ENCODE measurements around the gene MRPS31. TPM values are rescaled to one million over a fixed set of nuclear protein-coding genes. Genes with fewer than 3 reads are reported as not detected.
A peak's percentile ranks its signal among the peaks of the same experiment; 100 is the strongest.
"Not testable (repeated sequence)": the region's sequence is repeated elsewhere in the genome, so short reads cannot be mapped to it uniquely, and the experiment has no call there.

MRPS31 gene
- polyA plus RNA-seq, 4 donors, result 19.2 to 32.8 (median 22.9) TPM

DNA sequence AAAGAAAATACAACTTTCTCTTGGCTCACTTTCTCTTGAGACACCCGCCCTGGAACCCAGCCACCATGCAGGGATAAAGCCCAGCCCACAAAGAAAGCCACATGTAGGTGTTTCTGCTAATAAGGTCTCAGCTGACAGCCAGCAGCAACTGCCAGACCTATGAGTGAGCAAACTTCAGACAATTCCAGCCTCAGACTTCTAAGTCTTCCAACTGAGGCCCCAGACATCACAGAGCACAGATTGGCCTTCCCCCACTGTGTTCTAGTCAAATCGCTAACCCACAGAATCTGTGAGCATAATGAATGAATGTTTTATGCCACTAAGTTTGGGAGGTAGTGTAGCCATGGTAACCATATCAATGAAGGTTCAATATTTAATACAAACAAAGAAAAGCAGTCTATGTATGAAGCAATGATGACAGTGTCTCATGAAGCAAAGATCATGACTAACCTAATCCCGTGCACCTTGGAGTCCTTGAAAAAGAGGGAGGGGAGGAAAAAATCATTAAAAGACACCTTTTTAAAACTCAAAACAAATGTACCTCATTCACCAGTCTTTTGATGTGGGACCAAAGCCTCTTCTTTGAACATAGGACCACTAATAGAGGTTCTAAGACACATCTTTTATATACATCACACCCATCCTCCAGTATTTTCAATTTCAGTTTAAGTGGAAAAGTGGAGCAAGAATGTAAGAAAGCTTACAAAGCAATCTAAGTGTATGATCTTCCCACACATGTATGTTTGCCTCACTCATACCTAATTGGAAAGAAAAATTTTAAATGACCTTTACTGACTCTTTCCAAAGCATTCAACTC lies 6.2 kb downstream of the MRPS31 start:
- no peak for FAIRE-seq
- Histone ChIP-seq H3K4me1 (ENCODE audit: control insufficient read depth in 3 of 3, insufficient read depth in 2 of 3, low read depth in 1 of 3, low read length in 2 of 3) (peaks cover 0 to 1% (median 0%) of the 10 kb centered on the region in 3 donors), H3K4me3 (ENCODE audit: low read depth in 1 of 3, low read length in 3 of 3) (no peak overlapping the region), H3K27me3 (ENCODE audit: control insufficient read depth in 3 of 3, insufficient read depth in 3 of 3, low read length in 3 of 3) (no peaks in the 10 kb centered on the region), H3K27ac (ENCODE audit: low read depth in 1 of 3, low read length in 2 of 3) (peak overlapping the region in 1 of 3 donors; percentile 11), H3K36me3 (ENCODE audit: control insufficient read depth in 3 of 3, insufficient read depth in 2 of 3, low read depth in 1 of 3, low read length in 3 of 3) (peaks cover 0 to 16% (median 4%) of the 10 kb centered on the region in 3 donors), H3K9me3 (ENCODE audit: control insufficient read depth in 2 of 2, insufficient read depth in 1 of 2, low read depth in 1 of 2, low read length in 1 of 2) (no peaks in the 10 kb centered on the region)
- WGBS, 3 donors, result 9 to 47% (median 31%) methylated on average over 3 of the region's 3 CpGs
- peak in 1 of 2 donors; percentile 55 for DNase-seq

DNA sequence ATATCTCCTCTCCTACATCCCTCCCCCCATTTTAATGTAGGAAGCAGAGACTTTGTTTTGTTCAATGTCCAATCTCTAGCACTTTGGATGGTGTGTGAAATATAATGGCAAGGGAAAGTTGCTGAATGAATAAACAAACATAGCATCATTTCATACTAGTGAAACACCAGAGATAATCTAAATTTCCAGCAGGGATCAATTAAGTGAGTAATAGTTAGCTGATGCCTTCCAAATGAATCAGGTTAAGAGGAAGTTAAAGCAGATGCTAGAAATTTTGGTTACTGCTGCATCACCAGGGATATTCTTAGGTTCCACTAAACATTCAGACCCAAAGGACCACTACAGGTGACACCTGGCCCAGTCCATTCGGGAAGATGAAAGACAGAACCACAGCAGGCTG lies 8.1 kb downstream of the MRPS31 start:
- FAIRE-seq, result no peak
- Histone ChIP-seq H3K4me3 (ENCODE audit: low read depth in 1 of 3, low read length in 3 of 3) (no peak overlapping the region), H3K4me1 (ENCODE audit: control insufficient read depth in 3 of 3, insufficient read depth in 2 of 3, low read depth in 1 of 3, low read length in 2 of 3) (no peaks in the 10 kb centered on the region), H3K27ac (ENCODE audit: low read depth in 1 of 3, low read length in 2 of 3) (no peak overlapping the region), H3K27me3 (ENCODE audit: control insufficient read depth in 3 of 3, insufficient read depth in 3 of 3, low read length in 3 of 3) (no peaks in the 10 kb centered on the region), H3K9me3 (ENCODE audit: control insufficient read depth in 2 of 2, insufficient read depth in 1 of 2, low read depth in 1 of 2, low read length in 1 of 2) (no peaks in the 10 kb centered on the region), H3K36me3 (ENCODE audit: control insufficient read depth in 3 of 3, insufficient read depth in 2 of 3, low read depth in 1 of 3, low read length in 3 of 3) (peaks cover 0 to 25% (median 6%) of the 10 kb centered on the region in 3 donors)
- DNase-seq, result no peak
- WGBS, 3 donors, result 79 to 89% (median 89%) methylated on average over 1 of the region's 1 CpG

DNA sequence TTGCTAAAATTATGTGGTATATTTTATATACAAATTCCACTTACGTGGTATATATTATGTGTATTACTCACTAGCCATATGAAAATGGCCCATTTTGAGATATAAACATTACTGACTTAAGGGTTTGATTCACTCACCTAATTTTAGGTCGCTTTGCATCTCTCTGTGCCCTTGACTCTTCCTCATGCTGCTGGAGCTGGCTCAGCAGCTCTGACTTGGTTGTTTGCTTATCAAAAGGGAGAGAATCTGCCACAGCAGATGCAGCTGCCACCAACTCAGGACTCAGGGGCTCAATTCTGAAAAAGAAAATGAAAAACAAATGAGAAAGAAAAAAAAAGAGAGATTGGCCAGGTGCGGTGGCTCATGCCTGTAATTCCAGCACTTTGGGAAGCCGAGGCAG lies 12.2 kb downstream of the MRPS31 start:
- WGBS, 3 donors, result 86 to 95% (median 86%) methylated on average over 4 of the region's 4 CpGs
- no peak overlapping the region for H3K27ac ChIP-seq (ENCODE audit: low read depth in 1 of 3, low read length in 2 of 3)
- no peaks in the 10 kb centered on the region for H3K4me1 ChIP-seq (ENCODE audit: control insufficient read depth in 3 of 3, insufficient read depth in 2 of 3, low read depth in 1 of 3, low read length in 2 of 3)
- no peak overlapping the region for H3K4me3 ChIP-seq (ENCODE audit: low read depth in 1 of 3, low read length in 3 of 3)
- DNase-seq (no peak), FAIRE-seq (no peak)
- peaks cover 0 to 28% (median 6%) of the 10 kb centered on the region in 3 donors for H3K36me3 ChIP-seq (ENCODE audit: control insufficient read depth in 3 of 3, insufficient read depth in 2 of 3, low read depth in 1 of 3, low read length in 3 of 3)
- no peaks in the 10 kb centered on the region for H3K27me3 ChIP-seq (ENCODE audit: control insufficient read depth in 3 of 3, insufficient read depth in 3 of 3, low read length in 3 of 3)
- H3K9me3 ChIP-seq (ENCODE audit: control insufficient read depth in 2 of 2, insufficient read depth in 1 of 2, low read depth in 1 of 2, low read length in 1 of 2), result no peaks in the 10 kb centered on the region

DNA sequence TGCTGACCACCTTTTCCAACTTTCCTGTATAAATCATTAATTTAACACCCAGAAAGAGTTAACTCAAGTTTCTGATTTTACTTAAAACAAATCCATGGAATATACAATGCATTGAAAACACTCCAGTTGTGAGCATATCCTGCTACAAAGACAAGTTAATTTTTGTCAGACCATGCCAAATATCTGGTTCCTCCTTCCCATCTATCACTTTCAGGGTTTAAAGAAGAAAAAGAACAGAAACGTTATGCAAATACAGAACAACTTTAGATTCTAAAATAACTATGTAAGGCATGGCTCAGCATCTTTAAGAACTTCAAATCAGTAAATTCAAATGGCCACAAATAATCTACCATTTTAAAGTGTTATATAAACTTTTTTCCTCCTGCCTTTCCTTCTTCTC lies 14.9 kb downstream of the MRPS31 start:
- Histone ChIP-seq H3K4me3 (ENCODE audit: low read depth in 1 of 3, low read length in 3 of 3) (no peak overlapping the region), H3K9me3 (ENCODE audit: control insufficient read depth in 2 of 2, insufficient read depth in 1 of 2, low read depth in 1 of 2, low read length in 1 of 2) (no peaks in the 10 kb centered on the region), H3K27me3 (ENCODE audit: control insufficient read depth in 3 of 3, insufficient read depth in 3 of 3, low read length in 3 of 3) (no peaks in the 10 kb centered on the region), H3K4me1 (ENCODE audit: control insufficient read depth in 3 of 3, insufficient read depth in 2 of 3, low read depth in 1 of 3, low read length in 2 of 3) (no peaks in the 10 kb centered on the region), H3K36me3 (ENCODE audit: control insufficient read depth in 3 of 3, insufficient read depth in 2 of 3, low read depth in 1 of 3, low read length in 3 of 3) (peaks cover 6 to 29% (median 6%) of the 10 kb centered on the region in 3 donors), H3K27ac (ENCODE audit: low read depth in 1 of 3, low read length in 2 of 3) (no peak overlapping the region)
- FAIRE-seq, result no peak
- no peak for DNase-seq
- WGBS, 3 donors, result 75 to 92% (median 78%) methylated on average over 1 of the region's 1 CpG

DNA sequence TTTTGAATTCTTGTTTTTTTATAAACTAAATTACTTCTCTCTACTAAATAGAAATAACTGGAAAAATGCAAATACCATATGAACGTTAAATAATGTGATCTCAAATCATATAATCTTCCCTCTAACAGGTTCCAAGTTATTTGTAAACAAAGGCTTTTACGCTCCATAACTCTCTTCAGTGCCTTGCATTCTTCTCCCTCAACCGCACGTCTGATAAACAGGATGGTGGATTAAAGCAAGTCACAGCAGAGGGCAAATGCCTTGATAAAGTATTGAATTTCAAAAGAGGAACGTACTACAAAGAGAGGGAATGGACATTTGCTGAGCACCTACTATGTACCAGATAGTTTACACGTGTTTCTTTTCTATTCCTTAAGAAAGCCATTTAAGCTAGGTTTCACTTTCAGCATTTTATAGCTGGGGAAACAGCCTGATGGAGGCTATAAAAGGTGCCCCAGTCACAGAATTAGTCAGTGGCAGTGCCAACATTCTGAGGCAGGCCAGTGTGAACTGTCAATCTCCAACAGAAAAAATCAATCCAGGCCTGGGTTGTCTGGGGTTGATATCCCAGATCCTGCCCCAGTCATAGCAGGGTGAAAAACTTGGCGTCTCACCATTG lies 15.8 kb downstream of the MRPS31 start:
- Histone ChIP-seq H3K27ac (ENCODE audit: low read depth in 1 of 3, low read length in 2 of 3) (no peak overlapping the region), H3K36me3 (ENCODE audit: control insufficient read depth in 3 of 3, insufficient read depth in 2 of 3, low read depth in 1 of 3, low read length in 3 of 3) (peaks cover 6 to 29% (median 6%) of the 10 kb centered on the region in 3 donors), H3K27me3 (ENCODE audit: control insufficient read depth in 3 of 3, insufficient read depth in 3 of 3, low read length in 3 of 3) (no peaks in the 10 kb centered on the region), H3K4me3 (ENCODE audit: low read depth in 1 of 3, low read length in 3 of 3) (no peak overlapping the region), H3K9me3 (ENCODE audit: control insufficient read depth in 2 of 2, insufficient read depth in 1 of 2, low read depth in 1 of 2, low read length in 1 of 2) (no peaks in the 10 kb centered on the region), H3K4me1 (ENCODE audit: control insufficient read depth in 3 of 3, insufficient read depth in 2 of 3, low read depth in 1 of 3, low read length in 2 of 3) (no peaks in the 10 kb centered on the region)
- FAIRE-seq, result no peak
- peak in 1 of 2 donors; percentile 63 for DNase-seq
- 46 to 74% (median 51%) methylated on average over 7 of the region's 7 CpGs for WGBS, 3 donors

DNA sequence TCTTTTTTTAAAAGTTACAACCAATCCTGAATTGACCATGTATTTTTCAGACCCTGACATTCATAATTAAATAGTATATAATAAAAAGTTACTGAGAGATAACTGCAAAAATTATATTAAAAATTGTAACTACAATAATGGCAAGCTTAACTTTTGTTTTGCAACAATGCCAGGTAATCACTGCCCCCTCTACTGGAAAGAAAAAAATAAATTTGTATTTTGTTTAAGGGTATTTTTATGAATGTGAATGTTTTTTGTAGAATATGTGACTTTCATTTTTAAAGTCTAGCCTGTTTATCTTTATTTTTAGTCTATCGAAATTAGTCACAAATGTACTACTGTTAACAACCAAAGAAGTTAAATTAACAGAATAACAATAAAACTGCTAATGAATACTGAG lies 21.7 kb downstream of the MRPS31 start:
- Histone ChIP-seq H3K36me3 (ENCODE audit: control insufficient read depth in 3 of 3, insufficient read depth in 2 of 3, low read depth in 1 of 3, low read length in 3 of 3) (peaks cover 2 to 21% (median 6%) of the 10 kb centered on the region in 3 donors), H3K4me1 (ENCODE audit: control insufficient read depth in 3 of 3, insufficient read depth in 2 of 3, low read depth in 1 of 3, low read length in 2 of 3) (no peaks in the 10 kb centered on the region), H3K9me3 (ENCODE audit: control insufficient read depth in 2 of 2, insufficient read depth in 1 of 2, low read depth in 1 of 2, low read length in 1 of 2) (no peaks in the 10 kb centered on the region), H3K4me3 (ENCODE audit: low read depth in 1 of 3, low read length in 3 of 3) (no peak overlapping the region), H3K27ac (ENCODE audit: low read depth in 1 of 3, low read length in 2 of 3) (no peak overlapping the region), H3K27me3 (ENCODE audit: control insufficient read depth in 3 of 3, insufficient read depth in 3 of 3, low read length in 3 of 3) (no peaks in the 10 kb centered on the region)
- 83 to 93% (median 92%) methylated on average over 1 of the region's 1 CpG for WGBS, 3 donors
- DNase-seq, result no peak
- FAIRE-seq, result peak; percentile 95

DNA sequence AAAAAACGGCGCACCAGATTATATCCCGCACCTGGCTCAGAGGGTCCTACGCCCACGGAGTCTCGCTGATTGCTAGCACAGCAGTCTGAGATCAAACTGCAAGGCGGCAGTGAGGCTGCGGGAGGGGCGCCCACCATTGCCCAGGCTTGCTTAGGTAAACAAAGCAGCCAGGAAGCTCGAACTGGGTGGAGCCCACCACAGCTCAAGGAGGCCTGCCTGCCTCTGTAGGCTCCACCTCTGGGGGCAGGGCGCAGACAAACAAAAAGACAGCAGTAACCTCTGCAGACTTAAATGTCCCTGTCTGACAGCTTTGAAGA lies 35.8 kb downstream of the MRPS31 start:
- not testable (repeated sequence) for H3K27ac ChIP-seq (ENCODE audit: low read depth in 1 of 3, low read length in 2 of 3); H3K4me1 ChIP-seq (ENCODE audit: control insufficient read depth in 3 of 3, insufficient read depth in 2 of 3, low read depth in 1 of 3, low read length in 2 of 3); FAIRE-seq; H3K27me3 ChIP-seq (ENCODE audit: control insufficient read depth in 3 of 3, insufficient read depth in 3 of 3, low read length in 3 of 3); H3K4me3 ChIP-seq (ENCODE audit: low read depth in 1 of 3, low read length in 3 of 3); DNase-seq; H3K36me3 ChIP-seq (ENCODE audit: control insufficient read depth in 3 of 3, insufficient read depth in 2 of 3, low read depth in 1 of 3, low read length in 3 of 3); H3K9me3 ChIP-seq (ENCODE audit: control insufficient read depth in 2 of 2, insufficient read depth in 1 of 2, low read depth in 1 of 2, low read length in 1 of 2)
- WGBS, 3 donors, result 32 to 68% (median 60%) methylated on average over 4 to 11 of the region's 11 CpGs

DNA sequence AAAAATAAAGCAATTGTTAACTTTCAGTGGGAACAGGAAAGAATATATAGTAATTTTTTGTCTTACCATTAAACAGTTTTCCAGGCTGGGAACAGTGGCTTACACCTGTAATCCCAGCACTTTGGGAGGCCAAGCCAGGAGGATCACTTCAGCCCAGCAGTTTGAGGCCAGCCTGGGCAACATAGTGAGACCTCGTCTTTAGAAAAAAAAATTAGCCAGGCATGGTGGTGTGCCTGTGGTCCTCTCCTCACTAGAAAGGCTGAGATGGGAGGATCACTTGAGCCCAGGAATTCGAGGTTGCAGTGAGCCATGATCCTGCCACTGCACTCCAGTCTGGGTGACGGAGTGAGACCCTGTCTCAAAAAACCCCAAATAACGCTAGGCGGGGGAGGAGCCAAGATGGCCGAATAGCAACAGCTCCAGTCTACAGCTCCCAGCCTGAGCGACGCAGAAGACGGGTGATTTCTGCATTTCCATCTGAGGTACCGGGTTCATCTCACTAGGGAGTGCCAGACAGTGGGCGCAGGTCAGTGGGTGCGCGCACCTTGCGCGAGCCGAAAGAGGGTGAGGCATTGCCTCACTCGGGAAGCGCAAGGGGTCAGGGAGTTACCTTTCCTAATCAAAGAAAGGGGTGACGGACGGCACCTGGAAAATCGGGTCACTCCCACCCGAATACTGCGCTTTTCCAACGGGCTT lies 36.3 kb downstream of the MRPS31 start:
- 61 to 83% (median 73%) methylated on average over 21 to 24 of the region's 24 CpGs for WGBS, 3 donors
- not testable (repeated sequence) for H3K27ac ChIP-seq (ENCODE audit: low read depth in 1 of 3, low read length in 2 of 3)
- peak in 1 of 2 donors; percentile 3 for DNase-seq

More for the DNA sequence above, 36.3 kb downstream of the MRPS31 start:
- H3K36me3 ChIP-seq (ENCODE audit: control insufficient read depth in 3 of 3, insufficient read depth in 2 of 3, low read depth in 1 of 3, low read length in 3 of 3); H3K4me1 ChIP-seq (ENCODE audit: control insufficient read depth in 3 of 3, insufficient read depth in 2 of 3, low read depth in 1 of 3, low read length in 2 of 3); FAIRE-seq; H3K9me3 ChIP-seq (ENCODE audit: control insufficient read depth in 2 of 2, insufficient read depth in 1 of 2, low read depth in 1 of 2, low read length in 1 of 2); H3K4me3 ChIP-seq (ENCODE audit: low read depth in 1 of 3, low read length in 3 of 3); H3K27me3 ChIP-seq (ENCODE audit: control insufficient read depth in 3 of 3, insufficient read depth in 3 of 3, low read length in 3 of 3): not testable (repeated sequence)
